HG03095 (cell line): Measurements from ENCODE around the gene OR5H14.
"Not testable (repeated sequence)": the region's sequence is repeated elsewhere in the genome, so short reads cannot be mapped to it uniquely, and the experiment has no call there.

Experiments
- ATAC-seq: cut with Tn5 transposase; IDR thresholded peaks from one replicate; pipeline ENCODE4 v1.9.1; 2021; ENCODE audit warnings: moderate library complexity; ENCODE audit not compliant: unreplicated experiment

Gene OR5H14

GRCh38 chr3:98147179-98147578 is at the start of gene OR5H14:
OR5H14 (plus strand) TSS chr3:98147479; CDS start chr3:98149386, 1,907 bp downstream.
- ATAC-seq, result no peak

DNA sequence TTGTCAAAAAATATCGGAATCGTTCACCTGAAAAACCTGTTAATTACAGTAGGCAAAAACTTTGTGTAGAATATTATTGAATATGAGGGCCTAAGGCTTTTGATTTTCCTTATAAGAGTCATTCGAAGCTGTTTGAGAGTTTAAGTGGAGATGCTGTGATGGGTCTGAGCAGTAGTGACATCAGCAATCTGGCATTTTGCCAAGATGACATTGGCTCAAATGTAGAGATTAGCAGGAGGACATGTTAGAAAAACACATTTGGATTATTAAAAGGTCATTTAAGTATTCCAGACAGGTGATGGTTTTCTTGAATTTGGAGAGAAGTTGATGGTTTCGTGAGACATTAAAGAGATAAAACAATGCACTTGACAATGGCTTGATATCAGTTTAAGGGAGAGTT is 47.4 kb upstream of the OR5H14 start:
- ATAC-seq, result no peak

GRCh38 chr3:98108162-98108561 is 39.1 kb upstream of the OR5H14 start:
- no peak for ATAC-seq

- no peak for ATAC-seq
These were observed 37.3 kb upstream of the OR5H14 start for GRCh38 chr3:98109807-98110549.

- ATAC-seq, result no peak
These were observed 36.8 kb upstream of the OR5H14 start for GRCh38 chr3:98110550-98110908.

DNA sequence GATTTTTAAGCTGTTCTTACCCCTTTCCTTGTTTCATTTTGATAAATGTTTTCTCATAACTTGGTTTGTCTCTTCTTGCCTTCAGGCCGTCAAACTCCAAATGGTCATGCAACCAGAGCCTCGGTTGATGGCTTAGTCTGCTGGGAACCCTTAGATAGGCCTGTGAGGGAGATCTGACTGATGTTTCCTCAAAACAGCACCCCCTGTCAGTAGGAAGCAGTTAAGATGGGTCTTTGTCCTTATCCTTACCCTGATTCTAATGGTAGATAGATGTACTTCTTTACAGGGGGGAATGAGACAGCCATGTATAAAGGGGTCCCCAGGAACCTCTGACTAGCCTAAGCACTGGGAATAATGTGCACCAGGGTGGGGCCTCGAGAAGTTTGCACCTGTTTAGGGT is 33.0 kb upstream of the OR5H14 start:
- no peak for ATAC-seq

- no peak for ATAC-seq
These were observed 31.6 kb upstream of the OR5H14 start for GRCh38 chr3:98115717-98116116.

- no peak for ATAC-seq
These were observed 16.9 kb upstream of the OR5H14 start, which contains the start of gene OR5H1 for GRCh38 chr3:98130421-98130820. OR5H1 (plus strand) TSS chr3:98130721; CDS start chr3:98132698, 1,977 bp downstream.

DNA sequence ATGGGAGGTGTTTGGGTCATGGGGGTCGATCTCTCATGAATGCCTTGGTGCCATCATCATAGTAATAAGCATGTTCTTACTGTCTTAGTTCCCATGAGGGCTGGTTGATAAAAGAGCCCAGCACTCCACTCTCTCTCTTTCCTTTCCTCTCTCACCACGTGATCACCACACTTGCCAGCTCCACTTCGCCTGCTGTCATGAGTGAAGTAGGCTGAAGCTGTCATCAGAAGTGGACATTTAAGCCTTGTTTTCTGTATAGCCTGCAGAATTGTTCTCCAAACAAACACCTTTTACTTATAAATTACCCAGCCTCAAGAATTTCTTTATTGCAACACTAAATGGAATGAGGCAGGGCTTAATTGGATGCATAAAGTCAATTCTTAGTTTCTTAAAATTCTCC is 10.6 kb upstream of the OR5H14 start:
- ATAC-seq, result no peak

- ATAC-seq, result not testable (repeated sequence)
These were observed 9.3 kb upstream of the OR5H14 start for GRCh38 chr3:98137826-98138557.

- ATAC-seq, result no peak
These were observed 6.7 kb upstream of the OR5H14 start for GRCh38 chr3:98140531-98140930.

DNA sequence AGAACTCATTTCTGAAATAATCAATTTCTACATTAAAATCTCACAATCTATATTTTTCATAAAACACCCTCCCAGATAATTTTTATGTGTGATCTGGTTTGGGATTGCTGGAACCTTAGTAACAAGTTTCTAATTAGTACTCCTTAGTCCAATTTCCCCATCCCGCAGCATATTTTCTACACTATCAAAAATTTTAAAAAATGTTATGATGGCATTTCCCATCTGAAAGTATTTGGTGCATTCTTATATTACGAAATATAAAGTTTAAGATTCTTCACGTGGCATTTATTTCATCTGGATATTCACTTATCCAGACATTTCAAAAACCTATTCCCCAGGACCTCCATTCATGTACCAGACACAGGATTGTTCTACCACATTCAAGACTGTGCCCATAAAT is 1.5 kb downstream of the OR5H14 start:
- no peak for ATAC-seq

DNA sequence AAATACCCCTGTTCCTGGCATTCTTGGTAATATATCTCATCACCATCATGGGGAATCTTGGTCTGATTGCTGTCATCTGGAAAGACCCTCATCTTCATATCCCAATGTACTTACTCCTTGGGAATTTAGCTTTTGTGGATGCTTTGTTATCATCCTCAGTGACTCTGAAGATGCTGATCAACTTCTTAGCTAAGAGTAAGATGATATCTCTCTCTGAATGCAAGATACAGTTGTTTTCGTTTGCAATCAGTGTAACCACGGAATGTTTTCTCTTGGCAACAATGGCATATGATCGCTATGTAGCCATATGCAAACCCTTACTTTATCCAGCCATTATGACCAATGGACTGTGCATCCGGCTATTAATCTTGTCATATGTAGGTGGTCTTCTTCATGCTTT is 2.2 kb downstream of the OR5H14 start:
- ATAC-seq, result not testable (repeated sequence)

GRCh38 chr3:98151241-98151640 is 4.0 kb downstream of the OR5H14 start:
- no peak for ATAC-seq

DNA sequence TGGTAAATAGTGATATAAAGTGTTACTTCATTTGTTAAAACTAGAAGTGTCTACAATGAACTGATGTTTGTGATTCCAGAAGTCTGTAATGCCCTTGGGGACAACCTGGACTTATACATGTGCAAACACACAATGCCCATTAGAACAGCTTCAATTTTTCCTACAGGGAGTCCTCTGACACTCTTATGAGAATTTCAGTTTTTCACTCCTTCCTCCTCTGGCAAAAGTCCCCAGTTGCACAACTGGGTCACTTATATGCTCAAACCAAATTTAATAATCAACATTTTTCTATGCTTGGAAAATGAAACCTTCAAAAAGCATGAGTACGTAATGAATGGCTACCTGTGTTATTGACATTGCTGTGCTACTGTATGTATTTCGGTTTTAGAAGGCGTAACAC is 19.1 kb downstream of the OR5H14 start, which contains the start of gene OR5H15:
Gene OR5H15 (plus strand): TSS at position 301 of the 400 bp plus-strand sequence. CDS start 2,004 bp downstream, outside the sequence.
- ATAC-seq, result no peak

DNA sequence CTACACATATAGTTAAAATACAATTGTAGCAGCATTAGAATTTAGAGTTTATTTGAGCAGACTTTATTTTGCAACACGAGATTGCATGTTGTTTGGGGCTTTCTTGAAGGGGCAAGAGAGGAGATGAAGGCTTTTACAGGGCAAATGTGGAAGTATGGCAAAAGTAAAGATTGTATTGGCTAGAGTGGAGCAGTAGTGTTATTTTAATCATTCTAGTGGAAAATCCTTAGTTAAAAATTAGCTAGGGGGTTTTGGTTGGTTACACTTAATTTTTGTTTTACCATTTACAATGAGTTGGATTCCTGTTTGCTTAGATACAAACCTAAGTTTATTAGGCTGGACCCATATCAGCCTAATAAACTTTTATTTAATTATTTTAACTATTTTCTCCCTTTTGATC is 23.8 kb downstream of the OR5H14 start:
- no peak for ATAC-seq

- no peak for ATAC-seq
These were observed 25.3 kb downstream of the OR5H14 start for GRCh38 chr3:98172621-98173020.

- ATAC-seq, result no peak
These were observed 33.1 kb downstream of the OR5H14 start for GRCh38 chr3:98180319-98180890.

GRCh38 chr3:98182196-98182595 is 34.9 kb downstream of the OR5H14 start:
- no peak for ATAC-seq

GRCh38 chr3:98185180-98185579 is 37.9 kb downstream of the OR5H14 start:
- no peak for ATAC-seq

DNA sequence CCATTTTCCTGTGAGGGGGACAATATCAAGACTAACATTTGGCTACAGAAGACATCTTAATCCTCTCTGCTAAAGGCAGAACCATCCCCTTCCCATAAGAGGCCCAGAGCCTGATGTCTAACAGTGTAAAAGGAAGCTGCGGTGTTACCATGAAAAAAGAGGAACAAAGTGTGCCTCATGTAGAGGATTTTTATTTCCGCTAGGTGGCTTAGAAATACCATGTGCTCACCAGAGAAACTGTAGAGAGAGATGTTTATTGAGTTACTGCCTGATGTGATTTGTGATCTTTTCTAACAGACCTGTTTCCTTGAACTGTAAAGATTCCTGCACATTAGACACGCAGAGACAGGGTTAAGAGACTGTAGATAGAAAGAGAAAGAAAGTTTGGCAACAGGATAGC is 41.3 kb downstream of the OR5H14 start:
- peak; percentile 78 for ATAC-seq

- ATAC-seq, result not testable (repeated sequence)
These were observed 43.6 kb downstream of the OR5H14 start for GRCh38 chr3:98190911-98191310.
